Thyroid gland (tissue), 4 donors: Measurements from ENCODE around the gene GPC6. TPM values are rescaled to one million over a fixed set of nuclear protein-coding genes. Genes with fewer than 3 reads are reported as not detected.

Experiments
- DNase-seq, 2 donors: peaks; one replicate each; pipeline ENCODE4 v3.0.0-alpha.2; 2019
- H3K27ac ChIP-seq, 3 donors: fragments of 200-600 bp; sonication (generic); 1 replicate in 2 of 3; 2 replicates in 1 of 3; pipeline ENCODE4 v1.5.1; 2016 to 2019; ENCODE audit warnings: mild to moderate bottlenecking in 1 of 3, moderate library complexity in 1 of 3
- H3K27me3 ChIP-seq: fragments of 200-600 bp; sonication (generic); one replicate; pipeline ENCODE4 v1.5.1; 2019
- H3K36me3 ChIP-seq, 2 donors: fragments of 200-600 bp; sonication (generic); one replicate each; pipeline ENCODE4 v1.5.1; 2016 to 2019
- H3K4me1 ChIP-seq, 2 donors: fragments of 200-600 bp; sonication (generic); one replicate each; pipeline ENCODE4 v1.5.1; 2017 to 2019
- H3K4me3 ChIP-seq, 3 donors: fragments of 200-600 bp; sonication (generic); replicated peaks in 1 of 3; 1 replicate in 2 of 3; 2 replicates in 1 of 3; pipeline ENCODE4 v1.5.1; 2016; ENCODE audit warnings: mild to moderate bottlenecking in 1 of 3
- H3K9me3 ChIP-seq: fragments of 200-600 bp; sonication (generic); one replicate; pipeline ENCODE4 v1.5.1; 2017
- POLR2A ChIP-seq, 2 donors: fragments of 450-650 bp; IDR thresholded peaks; one replicate each; pipeline ENCODE4 v1.6.1; 2017; ENCODE audit warnings: antibody characterized with exemption in 2 of 2, mild to moderate bottlenecking in 2 of 2, moderate library complexity in 1 of 2
- WGBS, 2 donors: methylation state at CpG; one replicate each; pipeline ENCODE4 v1.1.5; 2017; 5-methylcytosine and 5-hydroxymethylcytosine counted together
- intact Hi-C: fragments of 100-400 bp; cut with DNase I; formaldehyde crosslinking; loops from one replicate; pipeline ENCODE4 v1.15.1; 2023
- total RNA-seq, 4 donors: library from RNA; depleted of rRNA; stranded (reverse); fragments of >200 nt; gene quantifications; one replicate each; pipeline ENCODE4 v1.2.3, GENCODE V29; 2016
- TF ChIP-seq, protein P1 (sequence below), 6 experiments: fragments of 200-600 bp in 3 of 6; fragments of 450-650 bp in 3 of 6; sonication (generic) in 3 of 6; IDR thresholded peaks; one replicate each; pipeline ENCODE4 v1.5.1; 2016 to 2019; ENCODE audit warnings: antibody characterized with exemption in 6 of 6, mild to moderate bottlenecking in 2 of 6, inconsistent platforms in 1 of 6, moderate library complexity in 1 of 6

GPC6 gene
- total RNA-seq, 4 donors from 2014 or later = 2.8 to 13.4 (median 7.5) TPM

DNA sequence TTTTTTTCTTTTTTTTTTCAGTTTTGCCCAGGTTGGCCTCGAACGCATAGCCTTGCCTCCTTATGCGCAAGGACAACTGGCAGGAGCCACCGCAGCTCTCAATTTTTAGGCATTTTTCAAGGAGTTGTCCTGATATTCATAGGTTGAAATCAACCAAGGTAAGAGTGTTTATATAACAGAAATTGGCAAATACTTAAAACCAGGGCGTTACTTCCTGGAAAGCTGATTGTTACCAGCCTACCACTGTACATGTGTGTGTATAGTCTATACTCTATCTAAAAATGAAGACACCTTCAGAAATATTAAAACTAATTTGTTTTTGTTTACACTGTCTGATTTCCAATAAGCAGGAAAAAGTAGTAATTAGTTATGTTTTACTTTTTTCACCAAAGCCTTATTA, 39.2 kb downstream of the GPC6 start:
- 77 to 93% methylated on average over 5 of the region's 5 CpGs for WGBS, 2 donors
- H3K27ac ChIP-seq = no peak overlapping the region
- H3K36me3 ChIP-seq = no peaks in the 10 kb centered on the region
- no peaks in the 10 kb centered on the region for H3K27me3 ChIP-seq
- DNase-seq = no peak
- H3K4me1 ChIP-seq = no peaks in the 10 kb centered on the region
- TF ChIP-seq POLR2A (IDR thresholded peaks at IDR 0.05) = no peak
- TF ChIP-seq, protein P1, sequence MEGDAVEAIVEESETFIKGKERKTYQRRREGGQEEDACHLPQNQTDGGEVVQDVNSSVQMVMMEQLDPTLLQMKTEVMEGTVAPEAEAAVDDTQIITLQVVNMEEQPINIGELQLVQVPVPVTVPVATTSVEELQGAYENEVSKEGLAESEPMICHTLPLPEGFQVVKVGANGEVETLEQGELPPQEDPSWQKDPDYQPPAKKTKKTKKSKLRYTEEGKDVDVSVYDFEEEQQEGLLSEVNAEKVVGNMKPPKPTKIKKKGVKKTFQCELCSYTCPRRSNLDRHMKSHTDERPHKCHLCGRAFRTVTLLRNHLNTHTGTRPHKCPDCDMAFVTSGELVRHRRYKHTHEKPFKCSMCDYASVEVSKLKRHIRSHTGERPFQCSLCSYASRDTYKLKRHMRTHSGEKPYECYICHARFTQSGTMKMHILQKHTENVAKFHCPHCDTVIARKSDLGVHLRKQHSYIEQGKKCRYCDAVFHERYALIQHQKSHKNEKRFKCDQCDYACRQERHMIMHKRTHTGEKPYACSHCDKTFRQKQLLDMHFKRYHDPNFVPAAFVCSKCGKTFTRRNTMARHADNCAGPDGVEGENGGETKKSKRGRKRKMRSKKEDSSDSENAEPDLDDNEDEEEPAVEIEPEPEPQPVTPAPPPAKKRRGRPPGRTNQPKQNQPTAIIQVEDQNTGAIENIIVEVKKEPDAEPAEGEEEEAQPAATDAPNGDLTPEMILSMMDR (IDR thresholded peaks at IDR 0.05) = no peak
- intact Hi-C loops = no loop called here
- no peak overlapping the region for H3K4me3 ChIP-seq
- no peaks in the 10 kb centered on the region for H3K9me3 ChIP-seq

DNA sequence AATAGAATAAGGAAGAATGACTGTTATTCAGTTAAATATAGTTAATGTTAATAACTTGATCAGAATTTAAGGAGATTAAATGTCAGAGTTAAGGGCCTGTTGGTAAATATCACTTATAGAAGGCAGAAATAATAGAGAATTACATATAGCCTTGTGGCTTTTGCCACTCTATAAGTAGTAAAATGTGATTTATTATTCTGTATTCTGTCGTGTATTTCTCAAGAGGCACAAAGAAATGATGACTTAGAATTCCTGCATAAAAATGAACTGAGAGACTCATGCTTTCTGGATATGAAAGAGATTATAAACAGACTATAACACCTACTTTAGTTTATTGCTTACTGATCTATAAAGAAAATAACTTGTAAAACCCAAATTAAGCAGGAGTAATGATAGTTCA, 40.1 kb downstream of the GPC6 start:
- DNase-seq = no peak
- intact Hi-C loops = no loop called here
- WGBS, 2 donors = 80 to 86% methylated on average over 1 of the region's 1 CpG
- TF ChIP-seq POLR2A (IDR thresholded peaks at IDR 0.05) = no peak
- TF ChIP-seq, protein P1 (IDR thresholded peaks at IDR 0.05) = no peak
- no peaks in the 10 kb centered on the region for H3K9me3 ChIP-seq
- H3K4me1 ChIP-seq = no peaks in the 10 kb centered on the region
- H3K36me3 ChIP-seq = no peaks in the 10 kb centered on the region
- H3K4me3 ChIP-seq = no peak overlapping the region
- no peaks in the 10 kb centered on the region for H3K27me3 ChIP-seq
- no peak overlapping the region for H3K27ac ChIP-seq

DNA sequence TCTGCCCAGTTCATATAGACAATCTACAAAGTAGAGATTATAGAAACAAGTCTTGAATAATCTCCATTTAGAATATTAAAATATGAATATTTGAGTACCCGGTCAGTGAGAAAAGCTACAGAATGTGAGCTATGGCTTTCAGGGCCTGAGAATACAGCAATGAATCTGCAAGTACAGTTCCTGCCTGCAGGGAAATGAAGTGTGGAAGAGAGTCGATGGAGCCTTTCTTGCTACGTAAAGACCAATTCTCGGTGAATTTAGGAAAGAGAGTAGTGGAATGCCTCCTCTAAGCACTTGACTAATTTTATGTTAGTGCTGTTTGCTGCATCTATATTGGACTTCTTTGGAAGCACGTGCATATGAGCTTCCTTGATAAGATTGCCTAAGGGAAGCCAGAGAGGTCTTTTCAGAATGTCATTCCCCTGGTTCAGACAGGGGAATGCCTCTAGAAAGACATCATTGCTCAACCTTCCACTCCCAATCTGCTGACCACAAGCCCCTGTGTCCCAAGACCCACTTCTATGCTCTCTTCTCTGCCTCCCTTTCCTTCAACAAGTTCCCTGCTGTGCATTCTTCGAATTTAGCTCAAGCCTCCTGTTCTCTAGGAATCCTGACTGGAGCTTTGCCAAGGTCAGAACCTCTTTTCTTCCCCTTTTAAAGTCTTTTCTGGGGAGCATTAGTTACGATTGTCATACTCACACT, 41.9 kb downstream of the GPC6 start:
- H3K9me3 ChIP-seq = no peaks in the 10 kb centered on the region
- no peaks in the 10 kb centered on the region for H3K27me3 ChIP-seq
- no peak overlapping the region for H3K4me3 ChIP-seq
- TF ChIP-seq, protein P1 (IDR thresholded peaks at IDR 0.05) = no peak
- TF ChIP-seq POLR2A (IDR thresholded peaks at IDR 0.05) = no peak
- no peak overlapping the region for H3K27ac ChIP-seq
- no peaks in the 10 kb centered on the region for H3K4me1 ChIP-seq
- WGBS, 2 donors = 66 to 73% methylated on average over 7 of the region's 7 CpGs
- no peaks in the 10 kb centered on the region for H3K36me3 ChIP-seq
- intact Hi-C loops = no loop called here
- no peak for DNase-seq

DNA sequence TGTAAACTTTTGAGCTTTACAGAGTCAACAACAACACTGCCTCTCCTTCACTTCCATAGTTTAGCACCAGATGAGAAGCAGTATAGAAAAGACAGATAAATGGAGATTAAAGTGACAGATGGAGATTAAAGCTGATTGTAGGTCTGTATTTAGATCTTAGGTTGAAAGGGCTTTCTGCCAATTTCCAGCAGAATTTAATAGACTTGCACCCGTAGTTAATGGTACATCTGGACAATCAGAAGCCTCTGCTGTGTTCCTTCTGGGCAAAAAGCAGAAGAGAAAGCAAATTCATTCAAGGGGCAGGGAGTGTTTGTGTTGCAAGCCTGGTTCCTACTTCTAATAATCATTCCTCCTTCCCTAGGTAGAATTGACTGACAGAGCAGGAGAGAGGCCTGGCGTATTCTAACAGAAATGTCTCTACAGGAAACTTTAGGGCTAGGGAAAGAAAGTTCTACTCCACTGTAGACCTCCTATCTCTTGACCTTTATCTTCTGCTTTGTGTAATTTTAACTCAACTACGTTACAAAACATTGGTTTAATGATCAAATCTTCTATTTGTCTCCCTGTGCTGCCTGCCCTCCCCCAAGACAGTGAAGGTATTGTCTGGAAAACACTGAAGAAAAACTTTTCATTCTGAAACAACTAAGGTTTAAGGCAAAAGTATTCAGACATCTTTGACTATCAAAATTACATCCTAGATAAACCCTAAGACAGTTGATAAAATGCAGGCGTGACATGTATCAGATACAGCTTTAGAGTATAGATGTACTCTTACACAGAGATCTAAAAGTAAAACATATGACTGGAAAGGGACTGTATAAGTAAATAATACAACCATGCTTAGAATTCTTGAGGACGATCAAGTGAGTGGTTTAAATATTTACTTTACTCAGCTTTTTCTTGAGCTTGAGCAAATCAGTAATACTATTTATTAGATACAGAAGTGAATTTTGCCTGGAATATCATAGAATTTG, 44.4 kb downstream of the GPC6 start:
- H3K4me3 ChIP-seq = no peak overlapping the region
- no peaks in the 10 kb centered on the region for H3K36me3 ChIP-seq
- H3K27ac ChIP-seq = no peak overlapping the region
- TF ChIP-seq, protein P1 (IDR thresholded peaks at IDR 0.05) = no peak
- TF ChIP-seq POLR2A (IDR thresholded peaks at IDR 0.05) = no peak
- intact Hi-C loops = no loop called here
- DNase-seq = no peak
- H3K9me3 ChIP-seq = no peaks in the 10 kb centered on the region
- no peaks in the 10 kb centered on the region for H3K27me3 ChIP-seq
- WGBS, 2 donors = 69% methylated on average over 5 of the region's 5 CpGs
- H3K4me1 ChIP-seq = no peaks in the 10 kb centered on the region

DNA sequence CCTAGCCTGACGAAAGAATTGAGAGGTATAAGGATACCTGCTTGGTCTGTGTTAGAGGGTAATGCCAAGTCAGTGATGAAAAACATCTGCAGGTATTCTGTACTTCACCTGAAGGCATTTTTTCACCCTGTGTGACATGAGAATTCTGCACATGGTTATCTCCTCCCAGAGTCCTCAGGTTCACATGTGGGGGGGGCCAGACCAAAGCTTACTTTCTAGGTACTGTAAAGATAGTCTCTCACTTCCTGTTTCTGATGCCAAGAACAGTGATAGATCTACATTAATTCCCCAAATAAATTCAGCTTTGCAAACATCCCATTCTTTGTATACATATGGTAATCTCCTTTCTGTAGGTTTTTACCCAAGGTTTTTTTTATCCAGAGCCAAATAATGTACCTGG, 53.4 kb downstream of the GPC6 start:
- no peaks in the 10 kb centered on the region for H3K27me3 ChIP-seq
- H3K36me3 ChIP-seq = no peaks in the 10 kb centered on the region
- 95 to 98% methylated on average over 1 of the region's 1 CpG for WGBS, 2 donors
- intact Hi-C loops = no loop called here
- TF ChIP-seq, protein P1 (IDR thresholded peaks at IDR 0.05) = no peak
- H3K4me1 ChIP-seq = no peaks in the 10 kb centered on the region
- no peak for DNase-seq
- no peaks in the 10 kb centered on the region for H3K9me3 ChIP-seq
- no peak overlapping the region for H3K4me3 ChIP-seq
- no peak overlapping the region for H3K27ac ChIP-seq
